Measurements from ENCODE around the gene PCDHA12. TPM values are rescaled to one million over a fixed set of nuclear protein-coding genes. Genes with fewer than 3 reads are reported as not detected.

The PCDHA12 gene
- total RNA-seq, 2 donors from 2014 or later, result 0.15 to 0.34 TPM

DNA sequence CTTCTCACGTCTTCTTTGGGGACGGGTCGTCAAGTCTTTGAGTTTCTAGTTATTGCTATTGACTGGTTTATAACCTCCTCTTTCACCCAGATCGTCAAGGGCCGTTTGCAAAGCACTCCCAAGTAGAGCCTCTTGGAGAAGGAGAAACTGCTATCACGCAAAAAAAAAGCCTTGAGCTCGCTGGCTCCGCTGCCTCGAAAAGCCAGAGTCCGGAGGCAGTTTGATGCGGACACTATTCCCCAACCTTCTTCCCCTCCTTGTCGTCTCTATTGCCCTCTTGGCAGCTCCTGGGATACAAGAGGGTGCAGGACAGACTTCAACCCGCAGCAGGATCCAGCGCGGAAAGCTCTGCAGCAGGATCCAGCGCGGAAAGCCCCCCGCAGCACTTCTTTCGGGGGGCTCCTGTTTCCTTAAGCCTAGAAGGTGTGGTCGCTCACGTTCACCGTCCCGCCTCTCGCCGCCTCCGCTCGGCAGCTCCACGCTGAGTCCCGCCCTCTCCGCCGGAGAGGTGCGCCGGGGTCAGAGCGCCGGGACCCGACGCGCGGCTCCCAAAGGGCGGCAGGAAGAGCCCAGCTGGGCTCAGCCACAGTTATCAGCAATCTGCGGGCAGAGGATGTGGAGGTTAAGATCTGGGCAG is 50.8 kb downstream of the PCDHA12 start, which contains the start of gene PCDHAC1:
TSS of gene PCDHAC1 (plus strand) at position 494 of the 637 bp plus-strand sequence. CDS start 594 bp downstream, outside the sequence.
- DNase-seq, result peak; percentile 25
- intact Hi-C loops (cut with DNase I), result no loop called here
- ATAC-seq, result peak; percentile 53 to 89

GRCh38 chr5:140926443-140927227 is 51.5 kb downstream of the PCDHA12 start:
- intact Hi-C loops (cut with DNase I), result no loop called here
- ATAC-seq (peak; percentile 94 to 98), DNase-seq (peak; percentile 86)

DNA sequence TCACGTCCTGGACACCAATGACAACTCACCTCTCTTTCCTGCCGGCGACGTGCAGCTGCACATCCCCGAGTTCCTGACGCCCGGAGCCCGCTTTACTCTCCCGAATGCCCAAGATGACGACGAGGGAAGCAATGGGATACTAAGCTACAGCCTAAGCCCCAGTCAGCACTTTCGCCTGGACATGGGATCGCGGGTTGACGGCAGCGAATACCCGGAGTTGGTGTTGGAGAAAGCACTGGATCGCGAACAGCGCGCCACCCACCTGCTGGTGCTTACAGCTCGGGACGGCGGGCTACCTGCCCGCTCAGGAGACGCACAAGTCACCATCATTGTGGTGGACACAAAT is 52.1 kb downstream of the PCDHA12 start:
- ATAC-seq (peak in 1 of 2 donors; percentile 14), DNase-seq (peak; percentile 24)
- intact Hi-C loops (cut with DNase I), result no loop called here

Other genes starting within 250 kb of the PCDHA12 start
- 100 to 1,000 TPM in 1 of 2 donors, 10 to 100 TPM in 1; 73.9 to 107 TPM for gene CD14, start 242.1 kb upstream of the PCDHA12 start, total RNA-seq
- gene TMCO6, start 235.9 kb upstream of the PCDHA12 start, total RNA-seq, result 1 to 10 TPM; 3.9 to 6.4 TPM
- 100 to 1,000 TPM in 1 of 2 donors, 10 to 100 TPM in 1; 98.2 to 108 TPM for gene NDUFA2, start 227.7 kb upstream of the PCDHA12 start, total RNA-seq
- gene IK, start 227.5 kb upstream of the PCDHA12 start, total RNA-seq, result 10 to 100 TPM; 59.6 to 62.8 TPM
- gene WDR55, start 210.4 kb upstream of the PCDHA12 start, total RNA-seq, result 10 to 100 TPM; 11.0 to 15.4 TPM
- gene DND1, start 201.7 kb upstream of the PCDHA12 start, total RNA-seq, result under 1 TPM; 0.35 to 0.44 TPM
- 10 to 100 TPM; 35.3 to 46.5 TPM for gene HARS1, start 183.9 kb upstream of the PCDHA12 start, total RNA-seq
- gene HARS2, start 183.9 kb upstream of the PCDHA12 start, total RNA-seq, result 10 to 100 TPM; 19.2 TPM
- gene ZMAT2, start 174.9 kb upstream of the PCDHA12 start, total RNA-seq, result 10 to 100 TPM; 34.0 to 36.8 TPM
- gene PCDHA1, start 89.2 kb upstream of the PCDHA12 start, total RNA-seq, result not detected
- not detected for gene PCDHA2, start 80.5 kb upstream of the PCDHA12 start, total RNA-seq
- gene PCDHA3, start 74.3 kb upstream of the PCDHA12 start, total RNA-seq, result under 1 TPM; 0.06 to 0.44 TPM
- gene PCDHA4, start 68.2 kb upstream of the PCDHA12 start, total RNA-seq, result under 1 TPM; 0.16 to 0.24 TPM
- under 1 TPM in 1 of 2 donors, not detected in 1; 0.08 TPM for gene PCDHA5, start 53.7 kb upstream of the PCDHA12 start, total RNA-seq
- under 1 TPM; 0.09 to 0.21 TPM for gene PCDHA6, start 47.3 kb upstream of the PCDHA12 start, total RNA-seq
- not detected for gene PCDHA7, start 41.0 kb upstream of the PCDHA12 start, total RNA-seq
- under 1 TPM; 0.06 to 0.10 TPM for gene PCDHA8, start 34.1 kb upstream of the PCDHA12 start, total RNA-seq
- gene PCDHA9, start 26.9 kb upstream of the PCDHA12 start, total RNA-seq, result under 1 TPM; 0.03 to 0.05 TPM
- under 1 TPM; 0.44 to 0.55 TPM for gene PCDHA10, start 19.4 kb upstream of the PCDHA12 start, total RNA-seq
- gene PCDHA11, start 6.4 kb upstream of the PCDHA12 start, total RNA-seq, result under 1 TPM; 0.09 to 0.29 TPM
- gene PCDHA13, start 6.8 kb downstream of the PCDHA12 start, total RNA-seq, result under 1 TPM; 0.27 to 0.31 TPM
- gene PCDHAC1, start 51.0 kb downstream of the PCDHA12 start, total RNA-seq, result 1 to 10 TPM in 1 of 2 donors, under 1 TPM in 1; 0.65 to 1.0 TPM
- gene PCDHAC2, start 91.2 kb downstream of the PCDHA12 start, total RNA-seq, result 1 to 10 TPM; 1.7 to 2.9 TPM
- not detected for gene PCDHB1, start 176.1 kb downstream of the PCDHA12 start, total RNA-seq
- 1 to 10 TPM; 2.9 to 3.1 TPM for gene PCDHB2, start 219.3 kb downstream of the PCDHA12 start, total RNA-seq
- gene PCDHB3, start 225.2 kb downstream of the PCDHA12 start, total RNA-seq, result 1 to 10 TPM; 1.3 to 1.9 TPM
- gene PCDHB4, start 246.5 kb downstream of the PCDHA12 start, total RNA-seq, result 1 to 10 TPM; 1.6 to 2.4 TPM

All from left cardiac atrium (tissue), 4 donors.